Panc1 (cell line): ENCODE data around the gene PGBD5.

Source experiments
- CTCF ChIP-seq: fragments of 450-650 bp; IDR thresholded peaks from 2 replicates; pipeline ENCODE4 v1.5.1; 2017; ENCODE audit warnings: mild to moderate bottlenecking
- POLR2AphosphoS5 ChIP-seq: IDR thresholded peaks from 2 replicates; pipeline ENCODE4 v1.6.1; 2012; ENCODE audit warnings: mild to moderate bottlenecking, low read depth, low read length, moderate library complexity
- SIN3A ChIP-seq: IDR thresholded peaks from 2 replicates; pipeline ENCODE4 v1.6.1; 2012; ENCODE audit warnings: low read depth, mild to moderate bottlenecking, low read length, moderate library complexity, borderline replicate concordance; ENCODE audit not compliant: insufficient read depth
- TCF7L2 ChIP-seq: IDR thresholded peaks from 2 replicates; pipeline ENCODE4 v1.6.1; 2011; ENCODE audit warnings: mild to moderate bottlenecking, low read depth, low read length, inconsistent platforms

- no peak for TF ChIP-seq CTCF
- no peak for TF ChIP-seq SIN3A
- no peak for TF ChIP-seq POLR2AphosphoS5
- TF ChIP-seq TCF7L2, result no peak
Observed at GRCh38 chr1:230309646-230310177, 116.4 kb downstream of the PGBD5 start.
